AG04449 (cell line): Measurements from ENCODE around the gene COQ2.

Experiments used
- CTCF ChIA-PET: fragments of 350-600 bp; formaldehyde crosslinking; extraction: SDS; loops from one replicate; lab custom pipeline; 2021; ENCODE audit warnings: antibody characterized with exemption; lab: Yijun Ruan, JAX
- POLR2A ChIA-PET: fragments of 400-600, 350-600 bp; formaldehyde crosslinking; extraction: SDS; loops from one replicate; lab custom pipeline; 2020; ENCODE audit warnings: antibody characterized with exemption, inconsistent platforms; lab: Yijun Ruan, JAX
- DNase-seq: peaks from one replicate; pipeline ENCODE4 v3.0.0-alpha.2; 2010; ENCODE audit warnings: low read depth, low spot score
- H3K4me3 ChIP-seq: 2 replicates; pipeline ENCODE4 v1.5.1; 2011; ENCODE audit warnings: low read depth, mild to moderate bottlenecking, control low read depth, low read length
- TF ChIP-seq, protein P1 (sequence below): IDR thresholded peaks from one replicate; pipeline ENCODE4 v1.5.1; 2011; ENCODE audit warnings: mild to moderate bottlenecking, moderate library complexity, low read length, control low read depth, inconsistent platforms; ENCODE audit not compliant: insufficient read depth; ENCODE audit errors: missing control alignments

COQ2 gene

DNA sequence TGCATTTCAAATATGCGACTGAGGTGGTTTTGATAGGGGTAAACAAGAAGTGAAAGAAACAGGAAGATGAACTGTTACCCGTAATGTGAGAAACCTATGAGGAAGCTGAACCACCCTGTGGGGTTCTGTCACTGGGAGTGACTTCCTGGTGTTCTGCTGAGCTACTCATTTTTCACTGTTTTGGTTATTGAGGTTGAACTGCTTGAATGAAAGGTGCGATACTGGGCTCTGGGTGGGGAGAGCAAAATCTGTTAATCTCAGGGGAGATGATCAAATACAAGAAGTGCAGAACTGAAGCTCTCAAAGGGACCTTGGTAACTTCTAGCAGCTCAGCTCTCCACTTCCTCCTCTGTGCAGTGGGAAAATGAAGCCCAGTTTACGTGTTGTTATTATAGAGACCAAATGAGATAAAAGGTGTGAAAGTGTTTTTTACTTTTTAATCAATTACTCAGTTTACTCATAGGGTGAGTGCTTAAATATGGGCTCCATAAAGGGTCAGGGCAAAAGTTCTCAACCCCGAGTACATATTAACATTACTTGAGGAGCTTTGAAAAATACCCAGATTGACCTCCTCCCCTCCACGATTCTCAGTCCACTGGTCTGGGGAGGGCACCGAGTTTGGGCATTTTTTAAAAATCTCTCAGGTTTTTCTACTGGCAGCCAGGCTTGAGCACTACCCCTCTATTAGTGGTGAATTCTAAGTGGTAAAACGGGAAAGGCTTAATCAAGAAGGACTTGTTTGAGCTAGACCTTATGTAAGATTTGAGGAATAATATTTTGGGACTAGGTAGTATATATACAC lies 66.7 kb downstream of the COQ2 start:
- H3K4me3 ChIP-seq: no peak overlapping the region
- POLR2A ChIA-PET: no interaction called here
- TF ChIP-seq, protein P1, sequence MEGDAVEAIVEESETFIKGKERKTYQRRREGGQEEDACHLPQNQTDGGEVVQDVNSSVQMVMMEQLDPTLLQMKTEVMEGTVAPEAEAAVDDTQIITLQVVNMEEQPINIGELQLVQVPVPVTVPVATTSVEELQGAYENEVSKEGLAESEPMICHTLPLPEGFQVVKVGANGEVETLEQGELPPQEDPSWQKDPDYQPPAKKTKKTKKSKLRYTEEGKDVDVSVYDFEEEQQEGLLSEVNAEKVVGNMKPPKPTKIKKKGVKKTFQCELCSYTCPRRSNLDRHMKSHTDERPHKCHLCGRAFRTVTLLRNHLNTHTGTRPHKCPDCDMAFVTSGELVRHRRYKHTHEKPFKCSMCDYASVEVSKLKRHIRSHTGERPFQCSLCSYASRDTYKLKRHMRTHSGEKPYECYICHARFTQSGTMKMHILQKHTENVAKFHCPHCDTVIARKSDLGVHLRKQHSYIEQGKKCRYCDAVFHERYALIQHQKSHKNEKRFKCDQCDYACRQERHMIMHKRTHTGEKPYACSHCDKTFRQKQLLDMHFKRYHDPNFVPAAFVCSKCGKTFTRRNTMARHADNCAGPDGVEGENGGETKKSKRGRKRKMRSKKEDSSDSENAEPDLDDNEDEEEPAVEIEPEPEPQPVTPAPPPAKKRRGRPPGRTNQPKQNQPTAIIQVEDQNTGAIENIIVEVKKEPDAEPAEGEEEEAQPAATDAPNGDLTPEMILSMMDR: no peak
- no peak for DNase-seq
- CTCF ChIA-PET: interaction anchor here (0.8 to 2.1 kb wide), 5 partner anchors 34 to 144 kb away, joined by 3 to 7 read pairs (median 3); no protein-coding TSS in a partner anchor

DNA sequence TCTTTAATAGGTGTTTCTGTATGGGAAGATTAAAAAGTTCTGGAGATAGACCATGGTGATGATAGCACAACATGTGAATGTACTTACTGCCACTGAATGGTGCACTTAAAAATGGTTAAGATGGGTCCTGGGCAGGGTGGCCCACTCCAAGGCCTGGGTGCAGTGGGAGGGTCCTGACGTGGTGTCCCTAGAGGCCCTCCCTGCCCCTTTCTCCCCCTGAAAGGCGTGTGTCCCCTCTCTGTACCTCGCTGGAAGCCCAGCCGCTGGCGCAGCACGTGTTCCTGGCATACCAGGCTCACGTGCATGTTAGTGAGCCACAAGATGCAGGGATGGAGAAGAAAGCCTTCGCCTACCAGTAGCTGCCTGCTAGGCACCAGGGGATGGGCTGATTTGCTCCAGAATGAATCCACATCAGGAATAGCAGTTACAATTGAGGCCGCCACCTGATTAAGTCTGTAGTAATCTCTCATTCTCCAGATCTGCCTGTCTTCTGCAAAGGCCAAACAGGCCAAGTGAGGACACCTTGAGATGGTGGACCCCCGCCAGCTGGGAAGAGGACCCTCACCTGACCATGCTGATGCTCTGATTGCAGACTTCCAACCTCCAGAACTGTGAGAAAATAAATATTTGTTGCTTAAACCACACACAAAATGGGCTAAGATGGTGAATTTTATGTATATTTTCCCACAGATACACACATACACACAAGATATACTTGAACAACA lies 67.5 kb downstream of the COQ2 start:
- ChIA-PET POLR2A (no interaction called here), CTCF (no interaction called here)
- TF ChIP-seq, protein P1: no peak

DNA sequence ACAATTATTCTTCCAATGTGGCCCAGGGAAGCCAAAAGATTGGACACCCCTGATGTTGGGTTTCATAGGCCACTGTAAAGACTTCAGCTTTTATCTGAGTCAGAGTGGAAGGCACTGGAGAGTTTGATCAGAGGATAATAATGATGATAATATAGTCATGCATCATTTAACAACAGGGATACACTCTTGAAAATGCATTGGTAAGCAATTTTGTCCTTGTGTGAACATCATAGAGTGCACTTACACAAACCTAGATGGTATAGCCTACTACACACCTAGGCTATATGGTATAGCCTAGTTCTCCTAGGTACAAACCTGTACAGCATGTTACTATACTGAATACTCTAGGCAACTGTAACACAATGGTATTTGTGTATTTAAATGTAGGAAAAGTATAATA lies 70.5 kb downstream of the COQ2 start:
- CTCF ChIA-PET: interaction anchor here (1.8 kb wide), 1 partner anchor 38 kb away, joined by 5 read pairs; no protein-coding TSS in a partner anchor

More for the DNA sequence above, 67.5 kb downstream of the COQ2 start:
- H3K4me3 ChIP-seq: no peak overlapping the region
- no peak for DNase-seq

More for the DNA sequence above, 70.5 kb downstream of the COQ2 start:
- DNase-seq: no peak
- TF ChIP-seq, protein P1: no peak
- POLR2A ChIA-PET: no interaction called here
- no peak overlapping the region for H3K4me3 ChIP-seq
